PC-9 (cell line): Measurements from ENCODE around the gene RPTOR. TPM values are rescaled to one million over a fixed set of nuclear protein-coding genes. Genes with fewer than 3 reads are reported as not detected.

ENCODE experiments used
- BruUV-seq: library from RNA; stranded (reverse); fragments of 400-500 nt; replicated peaks from 2 replicates; lab custom pipeline; 2021; lab: Mats Ljungman, UMichigan
- CTCF ChIA-PET: fragments of 300-600 bp; sonication (Branson Sonifier 250); formaldehyde crosslinking; loops from one replicate; lab custom pipeline; 2022; ENCODE audit warnings: antibody characterized with exemption; lab: Charles Lee
- POLR2A ChIA-PET: fragments of 300-600 bp; sonication (Branson Sonifier 250); formaldehyde crosslinking; loops from one replicate; lab custom pipeline; 2022; ENCODE audit warnings: antibody characterized with exemption; ENCODE audit not compliant: unreplicated experiment; lab: Charles Lee
- DNase-seq, 2 experiments: peaks; one replicate each; pipeline versions ENCODE4 v3.0.0 to v3.0.0-alpha.2; 2015 to 2022; ENCODE audit warnings: mixed read lengths in 1 of 2
- H2AFZ ChIP-seq: fragments of 200-600 bp; sonication (generic); 2 replicates; pipeline ENCODE4 v1.8.1; 2017; ENCODE audit warnings: antibody characterized with exemption
- H3F3A ChIP-seq: fragments of 200-600 bp; sonication (generic); 2 replicates; pipeline ENCODE4 v1.8.1; 2017; ENCODE audit warnings: antibody characterized with exemption, mild to moderate bottlenecking, low read depth; ENCODE audit not compliant: insufficient read depth
- H3K27ac ChIP-seq: fragments of 200-600 bp; sonication (generic); 2 replicates; pipeline ENCODE4 v1.6.1; 2016; ENCODE audit warnings: mixed run types
- H3K27me3 ChIP-seq: fragments of 200-600 bp; sonication (generic); 2 replicates; pipeline ENCODE4 v1.6.1; 2016; ENCODE audit warnings: low read depth, mixed run types; ENCODE audit not compliant: insufficient read depth
- H3K36me3 ChIP-seq: fragments of 200-600 bp; sonication (generic); 2 replicates; pipeline ENCODE4 v1.6.1; 2016; ENCODE audit warnings: low read depth, mixed run types
- H3K4me1 ChIP-seq: fragments of 200-600 bp; sonication (generic); replicated peaks from 2 replicates; pipeline ENCODE4 v1.6.1; 2016; ENCODE audit warnings: mixed run types; ENCODE audit not compliant: insufficient read depth
- H3K4me2 ChIP-seq: fragments of 200-600 bp; sonication (generic); 2 replicates; pipeline ENCODE4 v1.6.1; 2017; ENCODE audit warnings: mixed run types
- H3K4me3 ChIP-seq: fragments of 200-600 bp; sonication (generic); 2 replicates; pipeline ENCODE4 v1.6.1; 2016; ENCODE audit warnings: mixed run types
- H3K79me2 ChIP-seq: fragments of 200-600 bp; sonication (generic); 2 replicates; pipeline ENCODE4 v1.6.1; 2017; ENCODE audit warnings: low read depth, mixed run types
- H3K9me2 ChIP-seq: fragments of 200-600 bp; sonication (generic); 2 replicates; pipeline ENCODE4 v1.8.1; 2017; ENCODE audit warnings: mild to moderate bottlenecking; ENCODE audit not compliant: insufficient read depth
- H3K9me3 ChIP-seq: fragments of 200-600 bp; sonication (generic); 2 replicates; pipeline ENCODE4 v1.8.1; 2016; ENCODE audit warnings: low read depth; ENCODE audit not compliant: insufficient read depth
- H4K20me1 ChIP-seq: fragments of 200-600 bp; sonication (generic); 2 replicates; pipeline ENCODE4 v1.8.1; 2017; ENCODE audit not compliant: insufficient read depth
- CTCF ChIP-seq: fragments of 200-600 bp; sonication (generic); conservative IDR thresholded peaks from 2 replicates; pipeline ENCODE4 v1.6.1; 2017; ENCODE audit warnings: mixed run types, antibody characterized with exemption, mild to moderate bottlenecking, moderate library complexity
- EZH2 ChIP-seq: fragments of 200-600 bp; sonication (generic); IDR thresholded peaks from 2 replicates; pipeline ENCODE4 v1.8.0; 2017; ENCODE audit warnings: antibody characterized with exemption, low read depth
- intact Hi-C: fragments of 100-400 bp; cut with micrococcal nuclease; formaldehyde crosslinking; loops from one replicate; pipeline ENCODE4 v1.10.0; 2022; ENCODE audit not compliant: unreplicated experiment
- total RNA-seq: library from RNA; stranded (reverse); gene quantifications from 2 replicates; pipeline ENCODE4 v1.2.3, GENCODE V29; 2021

RPTOR gene
- total RNA-seq, 1 experiment from 2014 or later: 50.8 TPM

- intact Hi-C loops: no loop called here
- H3K36me3 ChIP-seq: no peaks in the 10 kb centered on the region
- TF ChIP-seq CTCF (no peak), EZH2 (no peak)
- BruUV-seq: no TSS peak
- no peaks in the 10 kb centered on the region for H3K9me2 ChIP-seq
- no peaks in the 10 kb centered on the region for H3K79me2 ChIP-seq
- H3K27me3 ChIP-seq: no peaks in the 10 kb centered on the region
- no peaks in the 10 kb centered on the region for H3K9me3 ChIP-seq
- DNase-seq: no peak
- H4K20me1 ChIP-seq: no peaks in the 10 kb centered on the region
- no peak overlapping the region for H3K27ac ChIP-seq
- H3F3A ChIP-seq: peaks cover 13% of the 10 kb centered on the region
- H3K4me1 ChIP-seq: peaks cover 17% of the 10 kb centered on the region
- ChIA-PET CTCF (no interaction called here), POLR2A (no interaction called here)
- H2AFZ ChIP-seq: no peak overlapping the region
- H3K4me3 ChIP-seq: no peak overlapping the region
- H3K4me2 ChIP-seq: no peak overlapping the region
Measured at GRCh38 chr17:80886641-80887573, 342.3 kb downstream of the RPTOR start.

GRCh38 chr17:80887639-80888175 is 343.1 kb downstream of the RPTOR start:
- peaks cover 6% of the 10 kb centered on the region; the same call in 1 of the 2 replicates for H4K20me1 ChIP-seq
- no peaks in the 10 kb centered on the region for H3K9me3 ChIP-seq
- no peak overlapping the region for H2AFZ ChIP-seq
- no peak overlapping the region for H3K4me3 ChIP-seq
- intact Hi-C loops: no loop called here
- peaks cover 21% of the 10 kb centered on the region for H3F3A ChIP-seq
- H3K36me3 ChIP-seq: no peaks in the 10 kb centered on the region
- ChIA-PET CTCF (no interaction called here), POLR2A (no interaction called here)
- H3K27ac ChIP-seq: no peak overlapping the region
- TF ChIP-seq EZH2: no peak
- no peak for TF ChIP-seq CTCF
- no peak for DNase-seq
- H3K27me3 ChIP-seq: no peaks in the 10 kb centered on the region
- BruUV-seq: no TSS peak
- no peaks in the 10 kb centered on the region for H3K9me2 ChIP-seq
- no peak overlapping the region for H3K4me2 ChIP-seq
- H3K79me2 ChIP-seq: no peaks in the 10 kb centered on the region
- H3K4me1 ChIP-seq: peaks cover 24% of the 10 kb centered on the region

GRCh38 chr17:80888276-80889160 is 343.9 kb downstream of the RPTOR start:
- H3K4me3 ChIP-seq: no peak overlapping the region
- H3K27me3 ChIP-seq: no peaks in the 10 kb centered on the region
- no peaks in the 10 kb centered on the region for H3K79me2 ChIP-seq
- BruUV-seq: no TSS peak
- H3K27ac ChIP-seq: no peak overlapping the region
- H2AFZ ChIP-seq: no peak overlapping the region
- DNase-seq: no peak
- intact Hi-C loops: no loop called here
- no peaks in the 10 kb centered on the region for H3K9me2 ChIP-seq
- POLR2A ChIA-PET: no interaction called here
- H3K4me2 ChIP-seq: no peak overlapping the region
- no peak for TF ChIP-seq EZH2
- TF ChIP-seq CTCF: no peak
- CTCF ChIA-PET: no interaction called here
- H3K4me1 ChIP-seq: peaks cover 31% of the 10 kb centered on the region
- no peaks in the 10 kb centered on the region for H3K36me3 ChIP-seq
- no peaks in the 10 kb centered on the region for H3K9me3 ChIP-seq
- peaks cover 6% of the 10 kb centered on the region; the same call in 1 of the 2 replicates for H4K20me1 ChIP-seq
- H3F3A ChIP-seq: peaks cover 21% of the 10 kb centered on the region
